ENCODE results near the gene SIGLEC8.

GRCh38 chr19:51489113-51489512, 30.9 kb upstream of the SIGLEC8 start:
- no peak for TF ChIP-seq YY1 (IDR thresholded peaks at IDR 0.05; ENCODE audit: insufficient read depth, insufficient read length)
- TF ChIP-seq ZNF274 (IDR thresholded peaks at IDR 0.05; ENCODE audit: low read depth, low read length), result no peak

Data from NT2/D1 (cell line).